Measurements from ENCODE around the gene ETV1.

DNA sequence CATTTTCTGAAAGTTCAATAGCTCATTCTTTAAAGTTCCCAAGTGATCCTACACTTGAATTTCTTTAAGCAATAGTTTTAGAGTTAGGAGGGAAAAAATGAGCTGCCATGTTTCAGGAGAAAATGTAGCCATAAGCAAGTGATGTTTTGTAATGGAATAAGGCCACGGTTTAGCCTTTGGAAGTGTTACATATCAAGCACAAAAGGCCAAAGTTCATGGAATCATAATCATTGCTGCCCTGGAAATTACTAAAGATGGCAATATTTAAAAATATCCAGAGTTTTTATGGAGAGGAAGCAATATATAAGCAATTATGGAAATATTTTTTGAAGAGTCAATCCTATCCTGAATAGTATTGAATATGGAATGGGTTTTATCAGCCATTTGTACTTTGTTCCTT lies 68.4 kb downstream of the ETV1 start:
- TF ChIP-seq POLR2AphosphoS5 (IDR thresholded peaks at IDR 0.05; ENCODE audit: insufficient read depth in 1 of 2, low read depth in 1 of 2) (no peak), POLR2A (IDR thresholded peaks at IDR 0.05) (no peak)
